GM12801 (cell line): Measurements from ENCODE around the gene GALNT7.

Experiments used
- TF ChIP-seq, protein P1 (sequence below): IDR thresholded peaks from one replicate; pipeline ENCODE4 v1.5.1; 2011; ENCODE audit warnings: control low read depth; ENCODE audit not compliant: insufficient read length; ENCODE audit errors: extremely low read depth

Gene GALNT7

DNA sequence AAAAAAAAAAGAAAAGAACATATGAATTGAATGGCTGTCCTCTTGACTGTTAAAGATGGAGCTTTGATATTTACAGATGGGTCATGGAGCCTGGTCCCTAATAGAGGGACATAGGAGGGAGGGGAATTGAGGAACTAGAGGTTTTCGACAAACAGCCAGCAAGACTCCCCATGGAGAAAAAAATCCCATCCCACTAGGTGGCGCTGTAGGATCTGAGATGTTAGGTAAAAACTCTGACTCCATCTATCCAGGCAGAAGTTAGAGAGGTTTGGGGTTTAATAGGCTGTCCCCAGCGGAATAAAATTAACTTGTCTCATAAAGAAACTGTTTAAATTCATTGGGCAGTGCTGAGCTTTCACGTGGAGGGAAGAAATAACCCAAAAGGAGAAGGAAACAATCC lies 119.7 kb downstream of the GALNT7 start:
- TF ChIP-seq, protein P1, sequence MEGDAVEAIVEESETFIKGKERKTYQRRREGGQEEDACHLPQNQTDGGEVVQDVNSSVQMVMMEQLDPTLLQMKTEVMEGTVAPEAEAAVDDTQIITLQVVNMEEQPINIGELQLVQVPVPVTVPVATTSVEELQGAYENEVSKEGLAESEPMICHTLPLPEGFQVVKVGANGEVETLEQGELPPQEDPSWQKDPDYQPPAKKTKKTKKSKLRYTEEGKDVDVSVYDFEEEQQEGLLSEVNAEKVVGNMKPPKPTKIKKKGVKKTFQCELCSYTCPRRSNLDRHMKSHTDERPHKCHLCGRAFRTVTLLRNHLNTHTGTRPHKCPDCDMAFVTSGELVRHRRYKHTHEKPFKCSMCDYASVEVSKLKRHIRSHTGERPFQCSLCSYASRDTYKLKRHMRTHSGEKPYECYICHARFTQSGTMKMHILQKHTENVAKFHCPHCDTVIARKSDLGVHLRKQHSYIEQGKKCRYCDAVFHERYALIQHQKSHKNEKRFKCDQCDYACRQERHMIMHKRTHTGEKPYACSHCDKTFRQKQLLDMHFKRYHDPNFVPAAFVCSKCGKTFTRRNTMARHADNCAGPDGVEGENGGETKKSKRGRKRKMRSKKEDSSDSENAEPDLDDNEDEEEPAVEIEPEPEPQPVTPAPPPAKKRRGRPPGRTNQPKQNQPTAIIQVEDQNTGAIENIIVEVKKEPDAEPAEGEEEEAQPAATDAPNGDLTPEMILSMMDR = no peak

DNA sequence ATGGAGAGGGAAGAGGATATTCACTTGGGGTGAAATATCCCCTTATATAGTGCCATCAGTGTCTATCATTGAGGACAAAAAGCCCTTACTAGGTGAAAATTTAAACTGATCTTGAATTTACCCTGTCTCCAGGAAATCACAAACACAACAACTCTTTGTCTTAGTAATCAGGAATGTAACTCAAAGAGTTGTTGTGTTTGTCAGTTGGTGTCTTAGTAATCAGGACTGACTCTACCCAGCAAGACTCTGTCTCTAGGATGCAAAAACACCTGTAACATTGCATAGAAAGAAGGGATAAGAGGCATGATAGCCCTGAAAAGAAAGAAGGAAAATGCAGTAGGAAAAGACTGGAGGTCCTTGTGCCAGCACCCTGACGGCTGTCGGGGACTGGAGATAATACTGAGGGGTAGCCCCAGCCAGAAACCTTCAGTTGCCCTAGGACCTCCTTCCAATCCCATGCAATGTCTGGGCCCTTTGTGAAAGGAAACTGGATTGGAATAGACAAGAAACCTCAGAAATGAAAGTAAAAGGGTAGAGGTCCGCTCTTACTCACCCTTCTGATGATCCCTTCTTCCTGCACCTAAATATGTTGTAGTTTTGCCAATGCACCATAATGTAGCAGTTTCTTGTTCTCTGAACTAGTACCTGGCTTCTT lies 120.2 kb downstream of the GALNT7 start:
- TF ChIP-seq, protein P1 = no peak

DNA sequence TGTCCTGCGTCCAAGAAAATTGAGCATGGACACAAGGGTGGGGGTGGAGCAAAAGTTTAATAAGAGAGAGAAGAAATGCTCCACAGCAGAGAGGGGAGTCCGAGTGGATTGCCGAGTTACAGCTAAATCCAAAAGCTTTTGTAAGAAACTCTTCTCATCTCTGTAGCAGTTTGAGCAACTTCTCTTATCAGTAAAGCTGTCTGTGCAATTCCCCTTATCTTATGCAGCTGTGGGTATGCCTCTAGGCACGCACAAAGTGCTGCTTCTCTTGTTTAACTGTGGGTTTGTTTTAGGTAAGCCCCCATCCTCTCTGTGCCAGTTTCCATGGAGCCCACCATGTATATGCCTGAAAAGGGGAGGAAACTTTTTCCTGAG lies 120.7 kb downstream of the GALNT7 start:
- TF ChIP-seq, protein P1 = no peak

DNA sequence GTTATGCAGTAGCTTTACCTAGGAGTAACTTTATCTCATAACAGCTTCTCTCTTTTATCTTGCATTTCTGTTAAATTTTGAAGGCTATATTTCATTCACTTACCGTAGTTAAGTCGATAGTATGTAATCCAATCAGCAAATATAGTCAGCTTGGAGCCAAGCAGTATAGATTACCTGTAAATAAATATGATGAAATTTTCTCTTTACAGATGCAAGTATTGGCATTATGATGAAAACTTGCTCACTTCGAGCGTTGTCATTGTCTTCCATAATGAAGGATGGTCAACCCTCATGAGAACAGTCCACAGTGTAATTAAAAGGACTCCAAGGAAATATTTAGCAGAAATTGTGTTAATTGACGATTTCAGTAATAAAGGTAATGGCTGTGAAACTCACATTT lies 123.3 kb downstream of the GALNT7 start:
- TF ChIP-seq, protein P1 = no peak

DNA sequence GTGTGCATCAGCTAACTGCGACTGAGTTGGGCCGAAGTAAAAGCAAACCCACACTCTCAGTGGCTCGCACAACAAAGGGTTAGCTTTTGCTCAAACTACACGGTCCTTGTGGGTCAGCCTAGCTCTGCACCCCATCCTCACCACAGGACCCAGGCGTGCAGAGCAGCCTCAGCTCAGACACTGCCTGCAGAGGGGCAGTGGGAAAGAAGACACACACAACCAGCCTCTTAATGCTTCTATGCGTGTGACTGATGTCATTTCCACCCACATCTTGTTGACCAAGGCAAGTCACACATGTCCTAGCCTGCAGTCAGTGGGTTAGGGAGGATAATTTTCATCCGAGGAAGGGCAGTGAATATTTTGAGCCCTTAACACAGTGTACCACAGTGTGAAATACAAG lies 125.1 kb downstream of the GALNT7 start:
- TF ChIP-seq, protein P1 = no peak

DNA sequence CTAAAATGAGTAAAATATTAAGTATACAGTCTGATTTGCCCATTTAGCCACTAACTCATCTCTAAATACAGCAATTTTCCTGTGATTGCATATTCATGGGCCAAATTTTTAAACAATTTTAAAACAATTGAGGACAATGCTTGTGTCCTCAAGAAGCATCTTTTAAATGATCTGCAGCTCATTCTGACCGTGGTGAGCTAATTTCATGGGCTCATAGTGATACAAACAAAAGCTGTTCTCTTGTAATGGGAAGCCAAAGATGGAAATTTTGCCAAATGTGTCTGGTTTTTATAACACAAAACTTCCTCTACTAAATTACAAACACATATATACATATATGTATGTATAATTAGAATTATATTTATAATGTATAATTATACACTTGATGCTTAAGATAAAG lies 125.8 kb downstream of the GALNT7 start:
- TF ChIP-seq, protein P1 = no peak

DNA sequence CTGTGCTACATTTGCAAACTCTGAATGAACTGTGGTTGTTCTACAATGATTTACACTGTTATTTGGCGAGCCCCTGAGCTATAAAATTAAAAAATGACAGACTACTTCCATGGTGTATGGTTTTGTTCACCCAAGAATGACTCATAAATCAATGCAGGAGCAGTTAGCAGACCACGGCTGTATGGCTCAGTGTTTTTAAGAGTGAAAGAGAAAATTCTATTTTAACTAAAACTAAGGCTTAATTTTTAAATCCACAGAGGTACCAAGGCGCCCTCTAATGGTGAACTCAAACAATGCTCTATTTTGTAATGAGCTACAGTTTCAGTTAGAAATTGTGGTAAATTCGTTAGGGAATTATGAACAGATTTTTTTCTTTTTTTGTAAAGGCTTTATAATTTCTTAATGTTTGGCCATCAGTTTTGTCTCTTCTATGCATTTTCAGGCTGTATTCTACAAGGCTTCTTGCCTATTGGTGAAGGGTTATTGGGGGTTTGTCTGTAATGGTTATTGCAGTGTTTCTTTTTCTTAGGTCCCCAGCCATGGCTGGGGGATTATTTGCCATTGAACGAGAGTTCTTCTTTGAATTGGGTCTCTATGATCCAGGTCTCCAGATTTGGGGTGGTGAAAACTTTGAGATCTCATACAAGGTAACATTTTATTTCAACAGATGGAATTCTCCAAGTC lies 133.0 kb downstream of the GALNT7 start:
- TF ChIP-seq, protein P1 = no peak
